Natural killer cell (primary cell): Measurements from ENCODE around the gene JCHAIN. TPM values are rescaled to one million over a fixed set of nuclear protein-coding genes. Genes with fewer than 3 reads are reported as not detected.

Experiments
- ATAC-seq, 3 donors: fragments of 150-1000 bp in 2 of 3; fragments of 200-7000 bp in 1 of 3; cut with Tn5 transposase; 1 replicate in 1 of 3; 2 replicates in 2 of 3; pipeline ENCODE4 v1.10.0; 2021; ENCODE audit warnings: mild to moderate bottlenecking in 2 of 3, moderate library complexity in 2 of 3
- DNase-seq, 2 donors: peaks; one replicate each; pipeline versions ENCODE4 v3.0.0 to v3.0.0-alpha.2; 2013 to 2021; ENCODE audit warnings: mixed read lengths in 1 of 2
- H3K27ac ChIP-seq: one replicate; pipeline ENCODE4 v1.5.1; 2013; ENCODE audit warnings: mild to moderate bottlenecking, low read length
- H3K27me3 ChIP-seq: one replicate; pipeline ENCODE4 v1.6.1; 2013; ENCODE audit warnings: low read length; ENCODE audit not compliant: control insufficient read depth, insufficient read depth
- H3K36me3 ChIP-seq: one replicate; pipeline ENCODE4 v1.6.1; 2013; ENCODE audit warnings: low read length; ENCODE audit not compliant: control insufficient read depth, insufficient read depth
- H3K4me1 ChIP-seq: one replicate; pipeline ENCODE4 v1.6.1; 2013; ENCODE audit warnings: low read length; ENCODE audit not compliant: control insufficient read depth, insufficient read depth
- H3K4me3 ChIP-seq: one replicate; pipeline ENCODE4 v1.5.1; 2013; ENCODE audit warnings: low read length
- H3K9me3 ChIP-seq: one replicate; pipeline ENCODE4 v1.6.1; 2013; ENCODE audit warnings: low read length; ENCODE audit not compliant: control insufficient read depth, insufficient read depth
- H3K27ac Mint-ChIP-seq, 2 donors: one replicate each; pipeline ENCODE4 v1.8.0; 2022; ENCODE audit warnings: mild to moderate bottlenecking in 2 of 2, mixed read lengths in 2 of 2, moderate library complexity in 1 of 2
- H3K27me3 Mint-ChIP-seq, 2 donors: one replicate each; pipeline ENCODE4 v1.8.0; 2022; ENCODE audit warnings: low read depth in 2 of 2, mixed read lengths in 2 of 2
- H3K36me3 Mint-ChIP-seq: one replicate; pipeline ENCODE4 v1.8.0; 2022; ENCODE audit warnings: mixed read lengths
- H3K4me1 Mint-ChIP-seq, 2 donors: one replicate each; pipeline ENCODE4 v1.8.0; 2022; ENCODE audit warnings: mixed read lengths in 2 of 2
- H3K4me3 Mint-ChIP-seq: one replicate; pipeline ENCODE4 v1.8.0; 2022; ENCODE audit warnings: mild to moderate bottlenecking, moderate library complexity, mixed read lengths
- H3K9me3 Mint-ChIP-seq, 2 donors: one replicate each; pipeline ENCODE4 v1.8.0; 2022; ENCODE audit warnings: mixed read lengths in 2 of 2
- WGBS: methylation state at CpG from one replicate; pipeline ENCODE4 v1.1.7; 2013; ENCODE audit warnings: missing lambda C conversion rate; ENCODE audit not compliant: insufficient coverage; 5-methylcytosine and 5-hydroxymethylcytosine counted together
- intact Hi-C: fragments of 100-400 bp; cut with micrococcal nuclease; formaldehyde crosslinking; loops from one replicate; pipeline ENCODE4 v1.14.2; 2022
- total RNA-seq, 4 donors: library from RNA; stranded (reverse); fragments of 120-200 nt in 1 of 4; gene quantifications; one replicate each; pipeline versions ENCODE4 v1.2.3 to v1.2.4, GENCODE V29; 2013 to 2022
- TF ChIP-seq, protein P1 (sequence below): fragments of 200-600 bp; IDR thresholded peaks from one replicate; pipeline ENCODE4 v1.8.0; 2022; ENCODE audit warnings: antibody characterized with exemption

Gene JCHAIN
- total RNA-seq, 3 donors from 2014 or later (not counting 1 experiment from before 2014, with no cell fraction given) = 1.6 to 1,035 (median 3.5) TPM

DNA sequence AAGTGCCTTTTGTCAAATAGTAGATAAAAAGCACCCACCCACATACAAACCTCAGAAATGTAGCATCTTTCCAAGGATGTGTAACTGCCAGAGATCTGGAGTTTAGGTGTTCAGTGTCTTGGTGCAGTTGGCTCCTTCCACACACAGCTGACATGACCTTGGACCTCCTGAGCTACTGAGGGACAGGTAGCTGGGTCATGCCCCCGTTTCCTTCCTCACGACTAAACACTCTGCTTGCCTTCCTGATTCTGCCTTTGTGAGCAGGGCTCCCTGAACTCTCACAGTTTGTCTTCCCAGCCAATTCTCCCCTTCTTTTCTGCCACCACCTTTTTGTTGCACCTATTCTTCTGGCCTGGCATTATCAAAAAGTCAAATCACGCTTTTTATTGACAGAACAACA is 45.3 kb upstream of the JCHAIN start:
- no peaks in the 10 kb centered on the region for H3K36me3 Mint-ChIP-seq
- 63% methylated on average over 3 of the region's 3 CpGs for WGBS
- Histone ChIP-seq H3K4me1 (peaks cover 13% of the 10 kb centered on the region), H3K4me3 (no peak overlapping the region), H3K27me3 (no peaks in the 10 kb centered on the region), H3K9me3 (no peaks in the 10 kb centered on the region), H3K36me3 (no peaks in the 10 kb centered on the region), H3K27ac (no peak overlapping the region)
- H3K9me3 Mint-ChIP-seq = no peaks in the 10 kb centered on the region
- ATAC-seq (no peak), DNase-seq (no peak)
- no peak overlapping the region for H3K4me3 Mint-ChIP-seq
- H3K27me3 Mint-ChIP-seq = no peaks in the 10 kb centered on the region
- no peak overlapping the region for H3K27ac Mint-ChIP-seq
- intact Hi-C loops = no loop called here
- H3K4me1 Mint-ChIP-seq = peaks cover 7 to 9% of the 10 kb centered on the region in 2 donors
- TF ChIP-seq, protein P1, sequence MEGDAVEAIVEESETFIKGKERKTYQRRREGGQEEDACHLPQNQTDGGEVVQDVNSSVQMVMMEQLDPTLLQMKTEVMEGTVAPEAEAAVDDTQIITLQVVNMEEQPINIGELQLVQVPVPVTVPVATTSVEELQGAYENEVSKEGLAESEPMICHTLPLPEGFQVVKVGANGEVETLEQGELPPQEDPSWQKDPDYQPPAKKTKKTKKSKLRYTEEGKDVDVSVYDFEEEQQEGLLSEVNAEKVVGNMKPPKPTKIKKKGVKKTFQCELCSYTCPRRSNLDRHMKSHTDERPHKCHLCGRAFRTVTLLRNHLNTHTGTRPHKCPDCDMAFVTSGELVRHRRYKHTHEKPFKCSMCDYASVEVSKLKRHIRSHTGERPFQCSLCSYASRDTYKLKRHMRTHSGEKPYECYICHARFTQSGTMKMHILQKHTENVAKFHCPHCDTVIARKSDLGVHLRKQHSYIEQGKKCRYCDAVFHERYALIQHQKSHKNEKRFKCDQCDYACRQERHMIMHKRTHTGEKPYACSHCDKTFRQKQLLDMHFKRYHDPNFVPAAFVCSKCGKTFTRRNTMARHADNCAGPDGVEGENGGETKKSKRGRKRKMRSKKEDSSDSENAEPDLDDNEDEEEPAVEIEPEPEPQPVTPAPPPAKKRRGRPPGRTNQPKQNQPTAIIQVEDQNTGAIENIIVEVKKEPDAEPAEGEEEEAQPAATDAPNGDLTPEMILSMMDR = no peak

DNA sequence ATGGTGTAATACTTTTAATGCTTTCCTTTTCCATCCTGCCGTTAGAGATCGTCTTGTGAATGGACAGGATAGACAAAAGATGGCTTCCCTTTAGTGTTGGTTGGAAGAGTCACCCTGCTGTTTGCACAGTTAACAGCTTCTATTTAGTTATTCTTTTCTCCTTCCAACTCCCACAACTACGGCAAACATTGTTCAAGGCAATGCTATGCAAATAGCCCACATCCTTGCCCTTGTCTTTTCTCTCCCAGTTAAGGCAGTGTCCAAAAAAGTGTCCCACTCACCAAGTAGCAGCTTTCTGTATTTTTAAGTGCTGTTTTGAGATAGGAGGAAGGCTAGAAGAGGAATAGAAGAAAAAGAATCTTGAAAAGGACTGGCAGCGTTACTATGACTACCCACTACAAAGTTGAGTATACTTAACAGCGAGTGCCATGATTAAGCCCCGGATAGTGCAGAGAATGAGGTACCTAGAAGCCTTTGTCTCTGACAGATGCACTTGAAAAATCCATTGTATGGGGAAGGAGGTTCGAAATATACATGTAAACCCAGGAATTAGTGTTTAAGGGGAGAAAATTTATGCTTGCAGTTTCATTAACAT is 43.4 kb upstream of the JCHAIN start:
- TF ChIP-seq, protein P1 = no peak
- WGBS = 96% methylated on average over 6 of the region's 7 CpGs
- intact Hi-C loops = loop anchor here (5.0 kb wide), 1 partner anchor 128 kb away; the partner anchor contains the start of gene GRSF1

DNA sequence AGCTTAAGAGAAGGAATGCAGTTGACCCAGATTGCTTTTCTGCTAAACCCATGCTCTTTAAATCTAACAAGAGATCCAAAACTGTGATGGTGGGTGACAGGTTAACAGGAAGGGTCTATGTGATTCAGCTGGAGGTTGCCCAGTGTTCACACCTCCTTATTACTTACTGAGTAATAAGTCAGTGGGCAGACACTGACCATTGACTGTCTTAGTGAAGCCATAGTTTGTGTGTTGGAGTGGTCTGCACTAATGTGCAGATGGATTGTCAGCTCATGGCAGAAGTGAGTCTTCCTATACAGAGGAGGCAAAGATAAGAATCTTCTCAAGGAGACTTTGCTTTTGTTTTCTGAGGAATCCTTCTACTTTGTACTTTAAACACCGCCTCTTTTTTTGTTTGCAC is 40.2 kb upstream of the JCHAIN start:
- Mint-ChIP-seq H3K27ac (peak overlapping the region; percentile 87 to 91), H3K4me1 (peaks cover 23 to 24% of the 10 kb centered on the region in 2 donors), H3K9me3 (no peaks in the 10 kb centered on the region), H3K27me3 (no peaks in the 10 kb centered on the region), H3K36me3 (no peaks in the 10 kb centered on the region), H3K4me3 (peak overlapping the region; percentile 95)
- TF ChIP-seq, protein P1 = no peak
- ATAC-seq (no peak), DNase-seq (peak in 1 of 2 donors; percentile 17)
- no peak overlapping the region for H3K27ac ChIP-seq
- no peaks in the 10 kb centered on the region for H3K27me3 ChIP-seq
- WGBS = no CpG with 5 or more reads among the region's 1 CpG
- H3K9me3 ChIP-seq = no peaks in the 10 kb centered on the region
- intact Hi-C loops = loop anchor here (5.0 kb wide), 1 partner anchor 131 kb away; the partner anchor contains the start of gene GRSF1
- H3K36me3 ChIP-seq = no peaks in the 10 kb centered on the region
- peaks cover 15% of the 10 kb centered on the region for H3K4me1 ChIP-seq
- no peak overlapping the region for H3K4me3 ChIP-seq

More for the DNA sequence above, 43.4 kb upstream of the JCHAIN start:
- Histone ChIP-seq H3K9me3 (no peaks in the 10 kb centered on the region), H3K27me3 (no peaks in the 10 kb centered on the region), H3K27ac (no peak overlapping the region), H3K36me3 (no peaks in the 10 kb centered on the region), H3K4me3 (no peak overlapping the region), H3K4me1 (peaks cover 22% of the 10 kb centered on the region)
- H3K27ac Mint-ChIP-seq = no peak overlapping the region
- no peak for DNase-seq
- ATAC-seq = no peak
- peaks cover 18 to 21% of the 10 kb centered on the region in 2 donors for H3K4me1 Mint-ChIP-seq
- H3K36me3 Mint-ChIP-seq = no peaks in the 10 kb centered on the region
- no peaks in the 10 kb centered on the region for H3K27me3 Mint-ChIP-seq
- H3K4me3 Mint-ChIP-seq = no peak overlapping the region
- H3K9me3 Mint-ChIP-seq = no peaks in the 10 kb centered on the region
